Endodermal cell (in vitro differentiated cells): ENCODE results near the gene KCNQ4. TPM values are rescaled to one million over a fixed set of nuclear protein-coding genes. Genes with fewer than 3 reads are reported as not detected.

Experiments used
- DNase-seq: peaks from one replicate; pipeline ENCODE4 v3.0.0-alpha.2; 2017
- H3K27ac ChIP-seq: 2 replicates; pipeline ENCODE4 v1.5.1; 2013; ENCODE audit warnings: mild to moderate bottlenecking, low read depth, low read length, moderate library complexity
- H3K27me3 ChIP-seq: 2 replicates; pipeline ENCODE4 v1.6.1; 2013; ENCODE audit warnings: mild to moderate bottlenecking, low read length, moderate library complexity; ENCODE audit not compliant: insufficient read depth, control insufficient read depth, poor library complexity, severe bottlenecking
- H3K36me3 ChIP-seq: 2 replicates; pipeline ENCODE4 v1.7.0; 2013; ENCODE audit warnings: mild to moderate bottlenecking, low read length, moderate library complexity; ENCODE audit not compliant: control insufficient read depth, insufficient read depth
- H3K4me1 ChIP-seq: one replicate; pipeline ENCODE4 v1.7.0; 2013; ENCODE audit warnings: low read length; ENCODE audit not compliant: control insufficient read depth, insufficient read depth
- H3K4me3 ChIP-seq: 2 replicates; pipeline ENCODE4 v1.5.1; 2013; ENCODE audit warnings: mild to moderate bottlenecking, low read length, moderate library complexity
- H3K9ac ChIP-seq: 2 replicates; pipeline ENCODE4 v1.6.1; 2013; ENCODE audit warnings: mild to moderate bottlenecking, low read length, moderate library complexity; ENCODE audit not compliant: poor library complexity, severe bottlenecking; ENCODE audit errors: extremely low read depth
- H3K9me3 ChIP-seq: 2 replicates; pipeline ENCODE4 v1.6.1; 2013; ENCODE audit warnings: mild to moderate bottlenecking, low read length, moderate library complexity; ENCODE audit not compliant: control insufficient read depth
- H3K27ac Mint-ChIP-seq: 2 replicates; pipeline ENCODE4 v1.8.0; 2020; ENCODE audit warnings: mixed read lengths
- H3K27me3 Mint-ChIP-seq: 2 replicates; pipeline ENCODE4 v1.8.0; 2021; ENCODE audit warnings: mild to moderate bottlenecking, mixed read lengths; ENCODE audit not compliant: insufficient read depth
- H3K36me3 Mint-ChIP-seq: 2 replicates; pipeline ENCODE4 v1.8.0; 2020; ENCODE audit warnings: low read depth, mixed read lengths
- H3K4me1 Mint-ChIP-seq: 2 replicates; pipeline ENCODE4 v1.8.0; 2020; ENCODE audit warnings: mixed read lengths
- H3K4me3 Mint-ChIP-seq: 2 replicates; pipeline ENCODE4 v1.8.0; 2020; ENCODE audit warnings: mild to moderate bottlenecking, moderate library complexity, mixed read lengths
- H3K9me3 Mint-ChIP-seq: 2 replicates; pipeline ENCODE4 v1.8.0; 2020; ENCODE audit warnings: mild to moderate bottlenecking, mixed read lengths
- WGBS, 2 experiments: methylation state at CpG; one replicate each; pipeline versions ENCODE4 v1.1.5 to v1.1.7; 2013; ENCODE audit warnings: missing lambda C conversion rate in 2 of 2, mixed read lengths in 1 of 2; ENCODE audit not compliant: insufficient coverage in 1 of 2, insufficient read length in 1 of 2; 5-methylcytosine and 5-hydroxymethylcytosine counted together
- total RNA-seq, 2 donors: library from RNA; stranded (reverse); fragmentation: NEBNext Ultra II Directional in 1 of 2; extraction: Animal tissue kit (Norgen Biotek cat#: 25700) in 1 of 2; gene quantifications; 2 replicates in 1 of 2; 3 replicates in 1 of 2; pipeline ENCODE4 v1.2.1, GENCODE V29; 2021
- TF ChIP-seq, protein P1 (sequence below): fragments of 200-600 bp; sonication (generic); conservative IDR thresholded peaks from 2 replicates; pipeline ENCODE4 v1.5.0; 2021; ENCODE audit warnings: antibody characterized with exemption, mild to moderate bottlenecking

KCNQ4 gene
- total RNA-seq, 2 donors from 2014 or later: 0.22 to 0.88 TPM

GRCh38 chr1:40773748-40774265 lies 9.8 kb upstream of the KCNQ4 start:
- peaks cover 17% of the 10 kb centered on the region for H3K9me3 Mint-ChIP-seq
- H3K9ac ChIP-seq: no peak overlapping the region
- WGBS, 2 experiments: 64 to 83% methylated on average over 2 to 6 of the region's 6 CpGs
- no peak overlapping the region for H3K27ac ChIP-seq
- no peaks in the 10 kb centered on the region for H3K4me1 ChIP-seq
- peak overlapping the region; percentile 54 for H3K27ac Mint-ChIP-seq
- H3K27me3 Mint-ChIP-seq: peaks cover 12% of the 10 kb centered on the region
- H3K27me3 ChIP-seq: no peaks in the 10 kb centered on the region
- H3K36me3 Mint-ChIP-seq: peaks cover 60% of the 10 kb centered on the region
- TF ChIP-seq, protein P1, sequence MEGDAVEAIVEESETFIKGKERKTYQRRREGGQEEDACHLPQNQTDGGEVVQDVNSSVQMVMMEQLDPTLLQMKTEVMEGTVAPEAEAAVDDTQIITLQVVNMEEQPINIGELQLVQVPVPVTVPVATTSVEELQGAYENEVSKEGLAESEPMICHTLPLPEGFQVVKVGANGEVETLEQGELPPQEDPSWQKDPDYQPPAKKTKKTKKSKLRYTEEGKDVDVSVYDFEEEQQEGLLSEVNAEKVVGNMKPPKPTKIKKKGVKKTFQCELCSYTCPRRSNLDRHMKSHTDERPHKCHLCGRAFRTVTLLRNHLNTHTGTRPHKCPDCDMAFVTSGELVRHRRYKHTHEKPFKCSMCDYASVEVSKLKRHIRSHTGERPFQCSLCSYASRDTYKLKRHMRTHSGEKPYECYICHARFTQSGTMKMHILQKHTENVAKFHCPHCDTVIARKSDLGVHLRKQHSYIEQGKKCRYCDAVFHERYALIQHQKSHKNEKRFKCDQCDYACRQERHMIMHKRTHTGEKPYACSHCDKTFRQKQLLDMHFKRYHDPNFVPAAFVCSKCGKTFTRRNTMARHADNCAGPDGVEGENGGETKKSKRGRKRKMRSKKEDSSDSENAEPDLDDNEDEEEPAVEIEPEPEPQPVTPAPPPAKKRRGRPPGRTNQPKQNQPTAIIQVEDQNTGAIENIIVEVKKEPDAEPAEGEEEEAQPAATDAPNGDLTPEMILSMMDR: no peak
- H3K36me3 ChIP-seq: peaks cover 37% of the 10 kb centered on the region
- peak; percentile 69 for DNase-seq
- peaks cover 14% of the 10 kb centered on the region for H3K9me3 ChIP-seq
- H3K4me1 Mint-ChIP-seq: peaks cover 7% of the 10 kb centered on the region
- no peak overlapping the region for H3K4me3 ChIP-seq
- no peak overlapping the region for H3K4me3 Mint-ChIP-seq

DNA sequence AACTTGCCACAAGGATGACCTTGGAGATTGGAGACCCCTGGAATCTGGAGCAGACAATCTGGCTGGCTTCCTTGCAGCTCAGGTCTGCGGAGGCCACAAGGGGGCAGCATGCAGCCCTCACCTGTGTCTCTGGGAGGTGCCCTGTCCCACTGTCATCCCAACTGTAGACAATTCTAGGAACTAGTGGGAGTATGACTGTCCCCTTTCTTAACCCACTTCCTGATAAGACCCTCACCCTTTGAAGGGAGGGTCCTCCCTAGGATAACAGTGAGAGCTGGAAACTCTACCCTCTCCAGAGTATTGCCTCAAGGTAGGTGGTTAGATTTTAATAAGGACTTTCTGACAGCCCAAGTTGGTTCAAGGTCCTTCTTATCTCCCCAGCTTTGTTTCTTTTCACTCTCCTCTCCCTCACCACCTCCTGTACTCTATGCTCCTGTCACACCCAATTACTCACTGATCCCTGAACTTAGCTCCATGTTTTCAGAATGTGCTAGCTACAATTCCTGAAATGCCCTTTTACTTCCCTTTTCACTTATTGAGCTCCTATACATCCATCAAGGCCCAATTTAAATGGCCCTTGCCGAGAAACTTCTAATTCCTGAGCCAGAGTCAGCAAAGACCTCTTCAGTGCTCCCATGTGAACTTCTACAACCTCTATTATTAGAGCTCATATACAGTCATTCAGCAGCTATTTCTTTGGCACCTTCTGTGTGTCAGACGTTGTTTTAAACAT lies 9.2 kb upstream of the KCNQ4 start:
- H3K4me1 ChIP-seq: no peaks in the 10 kb centered on the region
- TF ChIP-seq, protein P1: peak; percentile 95
- no peaks in the 10 kb centered on the region for H3K27me3 ChIP-seq
- peaks cover 14% of the 10 kb centered on the region for H3K9me3 ChIP-seq
- H3K27ac Mint-ChIP-seq: peak overlapping the region; percentile 54
- DNase-seq: peak; percentile 93
- no peak overlapping the region for H3K4me3 Mint-ChIP-seq
- peaks cover 13% of the 10 kb centered on the region for H3K27me3 Mint-ChIP-seq
- H3K4me1 Mint-ChIP-seq: peaks cover 7% of the 10 kb centered on the region
- 44 to 58% methylated on average over 3 of the region's 3 CpGs for WGBS, 2 experiments
- peaks cover 54% of the 10 kb centered on the region for H3K36me3 Mint-ChIP-seq
- H3K4me3 ChIP-seq: no peak overlapping the region
- peaks cover 17% of the 10 kb centered on the region for H3K9me3 Mint-ChIP-seq
- no peak overlapping the region for H3K9ac ChIP-seq
- H3K27ac ChIP-seq: no peak overlapping the region
- peaks cover 30% of the 10 kb centered on the region for H3K36me3 ChIP-seq

GRCh38 chr1:40776236-40777072 lies 7.1 kb upstream of the KCNQ4 start:
- TF ChIP-seq, protein P1: no peak
- H3K27me3 Mint-ChIP-seq: peaks cover 29% of the 10 kb centered on the region
- H3K27ac Mint-ChIP-seq: no peak overlapping the region
- WGBS, 2 experiments: 98 to 100% methylated on average over 2 to 4 of the region's 4 CpGs
- H3K36me3 ChIP-seq: peaks cover 10% of the 10 kb centered on the region
- no peak overlapping the region for H3K9ac ChIP-seq
- H3K4me3 Mint-ChIP-seq: no peak overlapping the region
- no peak for DNase-seq
- peaks cover 14% of the 10 kb centered on the region for H3K9me3 ChIP-seq
- H3K27ac ChIP-seq: no peak overlapping the region
- peaks cover 11% of the 10 kb centered on the region for H3K27me3 ChIP-seq
- H3K9me3 Mint-ChIP-seq: peaks cover 17% of the 10 kb centered on the region
- H3K4me3 ChIP-seq: no peak overlapping the region
- peaks cover 36% of the 10 kb centered on the region for H3K36me3 Mint-ChIP-seq
- no peaks in the 10 kb centered on the region for H3K4me1 ChIP-seq
- peaks cover 7% of the 10 kb centered on the region for H3K4me1 Mint-ChIP-seq
